NCI-H748 treated with DMSO at 0.1 percent for 48 hours (cell line): ENCODE results near the gene SCML2.
"Not testable (repeated sequence)": the region's sequence is repeated elsewhere in the genome, so short reads cannot be mapped to it uniquely, and the experiment has no call there.

Experiments used
- DNase-seq: peaks from one replicate; lab custom pipeline; 2025; lab: John Stamatoyannopoulos, UW

The SCML2 gene

DNA sequence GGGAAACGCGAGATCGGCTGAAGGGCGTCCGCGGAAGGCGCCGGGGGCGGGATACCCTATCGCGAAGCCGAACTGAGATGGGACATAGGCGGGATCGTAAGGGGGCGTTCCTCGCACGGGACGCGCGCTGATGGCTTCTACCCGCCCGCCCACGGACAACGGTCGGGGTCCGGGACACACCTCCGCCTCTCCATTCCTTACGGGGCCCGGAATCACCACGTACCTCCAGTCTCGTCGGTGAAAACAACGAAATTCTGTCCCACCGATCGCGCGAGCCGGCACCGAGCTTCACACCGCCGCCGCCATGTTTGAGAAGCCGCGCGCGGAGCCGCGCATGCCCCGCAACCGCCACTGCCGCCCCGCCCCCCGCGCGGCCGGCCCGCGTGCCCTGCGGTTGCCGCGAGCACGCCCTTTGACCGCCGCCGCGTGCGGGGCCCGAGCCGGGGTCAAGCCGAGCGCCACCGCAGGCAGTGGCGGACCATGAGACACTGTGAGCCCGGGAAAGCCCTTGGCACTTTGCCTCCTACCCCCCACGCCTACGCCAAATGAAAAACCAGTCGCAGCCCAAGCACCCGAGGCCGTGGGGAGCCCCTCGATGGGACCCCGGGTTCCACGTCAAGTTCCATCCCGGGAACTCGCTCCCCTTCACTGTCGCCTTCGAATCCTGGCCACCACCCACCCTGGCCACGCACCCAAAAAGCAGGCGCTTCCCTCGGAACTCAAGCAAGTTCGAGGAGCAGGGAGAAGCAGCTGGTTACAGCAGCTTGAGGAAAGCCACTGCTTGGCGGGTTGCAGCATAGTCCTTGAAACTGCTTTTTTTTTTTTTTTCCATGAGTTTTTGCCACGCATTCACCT lies at the start of gene SCML2:
SCML2 (minus strand) TSS at position 320 of the 855 bp plus-strand sequence. CDS start 20,617 bp downstream, outside the sequence.
- peak; percentile 11 for DNase-seq

DNA sequence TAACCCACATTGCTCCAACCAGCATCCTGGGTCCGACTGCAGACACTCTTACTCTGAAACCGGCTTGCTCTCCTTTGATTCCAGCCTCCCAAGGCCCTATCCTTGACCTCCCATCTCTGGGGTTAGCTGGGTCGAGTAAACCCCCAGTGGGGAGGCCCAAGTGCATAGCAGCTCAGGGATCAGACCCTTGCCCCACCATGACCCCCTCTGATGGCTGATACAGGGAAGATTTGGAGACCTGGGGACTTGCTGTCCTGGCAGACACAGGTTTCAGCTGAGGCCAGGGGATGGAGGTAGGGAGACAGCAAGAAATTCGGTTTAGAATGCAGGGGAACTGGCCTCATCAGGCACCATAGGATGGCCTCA lies 47.3 kb upstream of the SCML2 start:
- no peak for DNase-seq

DNA sequence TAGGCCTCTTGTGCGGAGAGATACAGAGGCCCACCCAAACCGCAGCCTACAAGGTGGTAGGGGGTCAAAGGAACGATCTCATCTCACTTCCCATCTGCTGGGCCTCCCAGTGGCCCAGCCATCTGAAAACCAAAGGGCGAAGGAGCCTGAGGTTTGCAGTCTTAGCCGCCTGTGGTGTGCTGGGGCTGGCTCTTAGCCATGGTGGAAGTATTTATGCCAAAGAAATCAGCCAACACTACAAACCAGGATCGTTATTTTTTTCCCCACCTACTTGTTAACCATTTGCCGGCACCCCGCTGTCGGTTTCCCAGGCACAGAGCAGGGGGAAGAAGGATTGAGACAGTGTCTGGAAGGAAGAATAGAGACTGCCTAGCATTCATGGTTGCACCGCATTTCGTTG lies 40.0 kb upstream of the SCML2 start:
- no peak for DNase-seq

DNA sequence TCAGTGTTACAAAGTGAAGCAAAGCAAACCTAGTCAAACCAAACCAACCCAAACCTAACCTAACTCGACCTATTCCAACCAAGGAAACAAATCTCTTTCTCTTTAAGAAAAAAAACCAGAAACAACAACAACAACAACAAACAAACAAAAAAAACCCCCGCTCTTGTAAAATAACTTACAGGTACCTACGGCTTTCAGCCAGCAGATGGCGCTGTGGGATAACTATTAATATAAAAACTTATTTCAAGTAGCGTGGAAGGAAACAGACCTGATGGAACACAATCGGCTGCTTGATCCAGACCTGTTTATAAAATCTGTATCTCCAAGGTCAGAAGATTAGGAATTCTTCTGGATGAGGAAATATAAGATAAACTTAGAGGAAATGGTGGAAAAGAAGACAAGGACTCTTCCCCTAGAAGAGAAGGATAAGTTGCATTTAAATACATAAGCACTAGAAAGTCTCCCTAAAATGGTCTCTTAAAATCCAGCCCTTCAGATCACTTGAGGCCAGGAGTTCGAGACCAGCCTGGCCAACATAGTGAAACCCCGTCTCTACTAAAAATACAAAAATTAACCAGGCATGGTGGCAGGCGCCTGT lies 36.6 kb upstream of the SCML2 start:
- DNase-seq, result peak; percentile 42

DNA sequence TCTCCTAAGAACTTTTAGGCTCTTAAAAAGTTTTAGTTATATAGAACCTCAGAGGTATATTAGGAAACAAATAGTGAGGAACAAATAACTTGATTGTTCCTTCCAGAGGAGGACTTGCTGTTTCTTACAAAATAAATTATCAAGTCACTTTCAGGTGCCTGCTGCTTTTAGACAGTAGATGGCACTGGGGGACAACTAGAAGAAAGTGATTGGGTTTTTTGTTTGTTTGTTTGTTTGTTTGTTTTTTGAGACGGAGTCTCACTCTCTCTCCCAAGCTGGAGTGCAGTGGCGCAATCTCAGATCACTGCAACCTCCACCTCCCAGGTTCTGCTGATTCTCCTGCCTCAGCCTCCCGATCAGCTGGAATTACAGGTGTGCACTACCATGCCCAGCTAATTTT lies 35.5 kb upstream of the SCML2 start:
- DNase-seq, result no peak

DNA sequence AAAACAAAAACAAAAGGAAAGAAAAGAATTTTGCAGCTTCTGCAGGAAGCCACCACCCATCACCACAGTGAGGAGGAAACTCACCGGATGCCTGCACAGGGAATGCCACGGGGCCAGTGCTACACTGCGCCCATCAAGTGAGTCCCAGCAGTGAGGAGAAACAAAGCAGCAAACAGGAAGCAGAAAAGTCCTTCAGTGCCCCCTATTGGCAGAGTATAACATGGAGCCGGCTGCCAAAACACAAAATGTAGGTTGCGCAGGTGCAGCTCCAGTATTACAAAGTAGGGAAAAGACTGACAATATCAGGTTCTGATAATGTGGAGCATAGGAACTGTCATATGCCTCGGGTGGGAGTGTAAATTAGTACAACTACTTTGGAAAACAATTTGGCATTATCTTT lies 23.3 kb upstream of the SCML2 start:
- DNase-seq, result peak; percentile 33

DNA sequence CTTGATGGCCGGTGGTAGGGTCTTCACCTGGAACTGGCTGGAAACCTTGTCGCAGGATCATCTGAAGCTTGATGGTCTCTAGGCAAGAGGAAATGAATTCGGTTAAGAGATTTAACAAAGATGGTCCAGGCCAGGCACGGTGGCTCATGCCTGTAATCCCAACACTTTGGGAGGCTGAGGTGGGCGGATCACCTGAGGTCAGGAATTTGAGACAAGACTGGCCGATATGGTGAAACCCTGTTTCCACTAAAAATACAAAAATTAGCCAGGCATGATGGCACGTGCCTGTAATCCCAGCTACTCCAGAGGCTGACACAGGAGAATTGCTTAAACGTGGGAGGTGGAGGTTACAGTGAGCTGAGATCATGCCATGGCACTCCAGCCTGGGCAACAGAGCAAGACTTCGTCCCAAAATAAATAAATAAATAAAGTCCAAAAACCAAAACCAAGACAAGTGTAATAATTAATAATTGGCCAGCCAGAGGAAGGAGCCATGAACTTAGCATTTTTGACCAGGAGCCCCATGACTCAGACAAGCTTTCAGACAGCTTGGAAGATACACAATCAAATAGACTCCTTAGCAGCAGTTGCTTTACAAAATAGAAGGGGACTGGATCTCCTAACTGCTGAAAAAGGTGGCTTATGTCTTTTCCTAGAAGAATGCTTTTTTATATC lies 20.8 kb upstream of the SCML2 start:
- DNase-seq, result not testable (repeated sequence)

DNA sequence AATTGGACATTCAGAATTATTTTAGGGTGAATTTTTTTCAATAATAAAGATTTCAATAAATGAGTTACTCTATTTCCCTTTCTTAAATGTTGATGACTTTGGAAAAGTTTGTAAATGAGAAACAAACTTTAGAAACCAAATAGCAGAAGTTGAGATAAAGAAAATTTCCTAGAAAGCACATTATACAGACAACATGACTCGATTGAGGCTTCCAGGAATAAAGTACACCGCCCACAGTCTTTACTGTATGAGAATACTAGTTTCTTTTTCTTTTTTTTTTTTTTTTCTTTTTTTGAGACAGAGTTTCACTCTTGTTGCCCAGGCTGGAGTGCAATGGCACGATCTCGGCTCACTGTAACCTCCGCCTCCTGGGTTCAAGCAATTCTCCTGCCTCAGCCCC lies 14.6 kb upstream of the SCML2 start:
- DNase-seq, result not testable (repeated sequence)

DNA sequence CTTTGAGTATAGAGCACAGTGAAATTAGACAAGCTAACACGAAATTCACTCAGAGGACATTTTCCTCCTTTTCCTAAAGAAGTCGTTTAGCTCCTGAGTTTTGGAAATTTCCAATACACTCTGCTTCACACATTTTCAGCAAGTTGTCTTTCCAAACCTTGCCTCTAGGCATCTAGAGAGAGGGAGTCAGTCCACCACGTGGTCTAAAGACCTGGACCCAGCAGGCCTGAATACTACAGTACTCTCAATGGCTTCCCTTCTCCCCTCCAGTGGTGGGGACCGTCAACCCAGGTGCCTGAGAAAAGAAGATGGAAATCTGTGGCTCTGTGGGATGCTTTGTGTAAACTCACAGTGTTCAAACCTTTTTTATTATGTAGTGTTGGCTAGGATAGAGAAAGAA lies 13.9 kb upstream of the SCML2 start:
- DNase-seq, result no peak

DNA sequence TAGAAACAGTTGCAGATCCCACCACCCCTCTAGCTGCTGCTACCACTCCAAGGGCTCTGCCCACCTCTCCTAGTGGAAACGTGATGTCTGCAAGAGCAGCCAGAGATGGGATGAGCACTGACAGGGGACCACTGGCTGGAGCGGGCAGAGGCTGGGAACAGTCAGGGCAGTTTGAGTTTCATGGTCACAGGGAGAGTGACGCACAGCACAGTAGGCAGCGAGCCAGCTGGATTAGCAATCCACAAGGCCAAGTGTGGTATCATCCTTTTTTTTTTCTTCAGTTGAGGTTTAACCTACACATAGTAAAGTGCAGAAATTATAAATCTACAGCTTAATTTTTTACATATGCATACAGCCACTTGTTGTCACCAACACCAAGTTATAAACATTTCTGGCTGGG lies 6.4 kb upstream of the SCML2 start:
- no peak for DNase-seq

DNA sequence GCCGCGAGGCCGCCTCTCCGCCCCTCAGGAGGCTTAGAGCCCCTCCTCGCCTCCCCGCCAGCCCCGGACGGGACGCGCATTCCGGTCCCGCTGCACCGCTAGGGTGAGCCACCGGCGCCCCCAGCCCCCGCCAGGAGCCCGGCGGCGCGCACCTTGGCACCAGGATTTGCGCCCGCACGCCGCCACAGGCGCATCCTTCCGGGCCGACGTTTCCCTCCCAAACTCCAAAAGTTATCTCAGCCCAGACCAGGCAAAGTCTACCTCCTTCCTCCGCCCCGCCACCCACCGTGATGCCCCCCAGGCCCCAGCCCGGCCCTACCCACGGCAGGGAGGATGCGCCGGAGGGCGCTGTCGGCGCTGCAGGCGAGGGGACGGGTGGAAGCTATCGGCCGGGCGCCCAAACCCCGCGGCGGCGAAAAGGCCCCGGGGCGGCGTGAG lies 538 bp downstream of the SCML2 start:
- no peak for DNase-seq

DNA sequence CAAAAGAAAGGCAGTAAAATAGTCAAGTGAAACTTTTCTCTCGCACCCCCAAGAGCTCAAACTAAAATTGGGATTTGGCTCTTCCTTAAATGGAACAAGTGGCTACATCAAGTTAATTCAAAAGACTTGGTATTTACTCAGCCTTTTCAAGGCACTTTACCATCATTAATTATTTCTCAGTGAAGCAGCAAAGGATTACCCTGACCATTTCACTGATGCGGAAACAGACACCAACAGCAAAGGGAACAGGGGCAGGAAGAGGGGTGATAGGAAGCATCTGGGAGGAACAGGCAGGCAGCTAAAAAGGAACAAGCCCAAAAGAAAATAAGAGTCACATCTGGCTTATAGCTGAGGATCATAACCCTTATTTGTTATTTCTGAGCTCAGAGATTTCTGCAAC lies 2.7 kb downstream of the SCML2 start:
- DNase-seq, result no peak

DNA sequence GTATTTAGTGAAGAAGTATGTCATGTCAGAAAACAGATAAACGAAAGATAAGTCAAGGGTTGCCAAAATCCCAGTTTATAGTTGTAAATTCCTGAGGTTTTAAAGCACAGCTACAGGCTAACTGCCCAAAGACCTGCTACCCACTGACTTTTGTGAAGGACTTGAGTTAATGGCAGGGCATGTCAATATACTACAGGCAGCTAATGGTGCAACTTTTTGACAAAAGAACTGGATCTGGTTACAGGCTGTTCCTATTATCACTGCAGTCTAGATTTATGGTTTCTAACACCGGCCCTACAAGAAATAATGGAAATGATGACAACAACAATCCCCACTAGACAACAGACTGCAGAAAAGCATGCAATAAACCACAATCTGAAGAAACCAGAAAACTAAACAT lies 6.4 kb downstream of the SCML2 start:
- DNase-seq, result peak; percentile 62

DNA sequence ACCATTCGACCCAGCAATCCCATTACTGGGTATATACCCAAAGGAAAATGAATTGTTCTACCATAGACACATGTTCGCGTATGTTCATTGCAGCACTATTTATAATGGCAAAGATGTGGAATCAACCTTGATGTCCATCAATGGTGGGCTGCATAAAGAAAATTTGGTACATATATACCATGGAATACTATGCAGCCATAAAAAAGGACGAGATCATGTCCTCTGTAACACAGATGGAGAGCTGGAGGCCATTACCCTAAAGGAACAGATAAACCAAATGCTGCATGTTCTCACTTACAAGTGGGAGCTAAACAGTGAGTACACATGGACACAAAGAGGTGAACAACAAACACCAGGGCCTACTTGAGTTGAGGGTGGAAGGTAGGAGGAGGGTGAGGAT lies 45.1 kb downstream of the SCML2 start:
- DNase-seq, result no peak

DNA sequence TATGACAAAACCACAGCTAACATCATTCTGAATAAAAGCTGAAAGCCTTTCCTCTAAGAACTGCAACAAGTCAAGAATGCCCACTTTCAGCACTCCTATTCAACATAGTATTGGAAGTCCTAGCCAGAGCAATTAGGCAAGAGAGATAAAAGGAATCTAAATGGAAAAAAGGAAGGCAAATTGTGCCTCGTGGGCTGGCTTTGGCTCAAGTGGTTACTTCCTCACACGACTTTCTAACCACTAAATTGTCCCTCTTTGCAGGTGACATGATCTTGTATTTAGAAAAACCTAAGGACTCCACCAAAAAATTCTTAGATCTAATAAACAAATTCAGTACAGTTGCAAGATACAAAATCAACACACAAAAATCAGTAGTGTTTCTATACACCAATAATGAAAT lies 57.2 kb downstream of the SCML2 start:
- DNase-seq, result no peak

DNA sequence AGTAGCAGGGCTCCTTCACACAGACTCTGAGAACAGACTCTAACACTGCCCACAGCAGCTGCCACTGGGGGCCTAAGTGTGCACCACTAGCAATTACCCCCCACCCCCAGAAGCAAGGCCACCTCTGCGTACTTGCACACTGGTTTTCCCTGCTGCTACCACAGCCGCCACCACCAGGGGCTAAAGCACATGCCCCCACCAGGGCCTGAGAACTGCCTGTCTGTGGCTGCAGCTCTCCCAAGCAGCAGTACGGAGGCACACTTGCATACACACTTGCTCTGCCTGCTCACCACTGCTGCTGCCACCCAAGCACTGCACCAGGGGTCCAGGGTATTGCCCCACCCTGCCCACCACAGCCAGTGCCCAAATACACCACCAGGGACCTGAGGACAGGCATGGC lies 59.6 kb downstream of the SCML2 start:
- DNase-seq, result no peak

DNA sequence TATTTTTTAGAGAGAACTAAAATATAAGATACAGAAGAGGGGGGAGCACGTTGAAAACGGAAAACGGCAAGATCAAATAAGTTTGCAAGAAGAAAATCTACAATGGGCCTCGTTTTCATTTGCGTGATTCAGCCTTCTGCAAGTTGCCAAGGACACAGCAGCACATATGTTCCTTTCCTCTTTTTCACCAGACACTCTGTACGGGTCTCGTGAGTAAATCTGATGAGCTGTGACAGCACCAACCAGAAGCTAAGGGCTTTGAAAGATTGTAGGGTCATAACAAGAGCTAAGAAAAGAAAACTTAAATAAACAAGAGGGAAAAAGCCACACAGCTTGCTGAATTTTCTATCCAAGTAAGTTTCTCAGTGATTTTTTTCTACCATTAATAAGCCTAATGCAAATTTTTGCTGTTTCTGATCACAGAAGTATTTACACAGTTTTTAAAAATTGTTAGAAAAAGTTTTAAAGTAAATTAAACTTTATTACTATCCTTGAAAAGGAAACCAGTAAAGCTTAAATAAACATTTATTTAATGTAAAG lies 63.4 kb downstream of the SCML2 start:
- DNase-seq, result no peak

DNA sequence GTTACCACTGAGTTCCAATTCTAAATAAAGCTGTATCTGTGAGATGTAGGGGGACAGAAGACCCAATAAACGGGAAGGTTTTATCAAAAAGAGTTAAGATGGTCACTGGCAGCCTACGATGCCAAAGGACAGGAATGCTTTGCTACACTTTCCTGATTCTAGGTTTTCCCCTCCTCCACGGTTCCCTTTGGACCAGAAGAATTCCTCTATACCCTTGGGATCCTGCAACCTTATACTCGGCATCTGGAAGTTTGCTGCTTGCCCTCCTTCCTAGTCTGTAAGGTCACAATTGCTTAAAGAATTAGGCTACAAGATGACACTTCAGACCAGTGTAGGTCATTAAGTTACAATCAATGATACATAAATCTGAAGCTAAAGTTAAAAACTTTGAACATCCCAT lies 64.3 kb downstream of the SCML2 start:
- DNase-seq, result no peak

DNA sequence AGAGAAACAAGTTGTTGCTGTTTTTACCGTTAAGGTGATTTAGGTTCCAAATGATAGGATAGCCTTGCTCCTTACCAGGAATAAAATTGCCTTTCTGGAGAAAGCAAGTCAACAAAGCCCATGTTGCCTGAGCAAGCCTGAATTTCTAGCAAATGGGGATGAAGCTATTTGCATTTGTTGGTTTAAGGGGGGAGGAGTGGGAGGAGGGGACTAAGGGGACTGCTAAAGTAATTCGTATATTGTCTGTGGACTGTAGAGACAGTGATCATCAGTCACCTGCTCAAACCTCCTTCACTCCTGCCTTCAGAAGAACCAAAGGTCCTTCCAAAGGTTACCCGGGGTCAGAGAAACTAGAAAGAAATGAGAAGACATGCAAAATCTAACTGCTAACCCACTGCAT lies 65.8 kb downstream of the SCML2 start:
- DNase-seq, result no peak

DNA sequence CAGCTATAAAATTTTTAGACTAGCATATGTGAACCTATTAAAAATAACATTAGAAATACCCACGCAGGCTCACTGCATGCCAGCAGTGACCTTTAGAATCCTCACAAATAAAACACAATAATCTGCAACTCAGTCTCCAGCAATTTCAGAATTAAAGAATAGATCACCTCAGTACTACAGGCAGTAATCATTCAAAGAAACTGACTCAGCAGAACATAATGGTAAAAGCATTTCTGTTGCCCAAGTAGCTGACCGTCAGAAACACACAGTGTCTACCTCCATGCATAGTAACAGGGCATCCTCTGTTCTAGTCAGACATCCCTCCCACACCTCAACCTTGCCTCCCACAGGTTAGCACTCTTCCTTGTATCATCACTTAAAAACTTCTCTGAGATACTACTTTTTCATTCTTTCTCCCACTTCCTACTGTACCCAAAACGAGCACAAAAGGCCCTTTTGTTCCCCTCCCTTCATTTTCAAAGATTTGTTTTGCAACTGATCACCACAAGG lies 68.1 kb downstream of the SCML2 start:
- DNase-seq, result no peak

DNA sequence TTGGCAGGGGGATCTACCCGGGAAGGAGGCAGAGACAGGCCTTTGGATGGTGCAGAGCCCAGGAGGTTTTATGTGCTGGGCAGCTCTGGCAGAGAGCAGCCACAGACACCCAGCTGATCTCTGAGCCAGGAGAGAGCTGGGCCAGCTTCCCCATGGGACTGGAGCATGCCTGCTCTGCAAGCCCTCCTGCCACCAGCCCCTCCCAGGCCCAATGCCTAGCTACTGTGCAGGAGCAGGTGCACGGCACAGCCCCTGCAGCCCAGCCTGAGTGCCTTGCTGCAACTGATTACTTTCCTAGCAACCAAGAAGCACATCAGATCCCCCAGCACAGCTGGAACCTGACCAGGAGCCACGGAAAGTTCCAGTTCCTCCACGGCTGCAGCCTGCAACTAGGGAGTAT lies 76.0 kb downstream of the SCML2 start:
- DNase-seq, result no peak

DNA sequence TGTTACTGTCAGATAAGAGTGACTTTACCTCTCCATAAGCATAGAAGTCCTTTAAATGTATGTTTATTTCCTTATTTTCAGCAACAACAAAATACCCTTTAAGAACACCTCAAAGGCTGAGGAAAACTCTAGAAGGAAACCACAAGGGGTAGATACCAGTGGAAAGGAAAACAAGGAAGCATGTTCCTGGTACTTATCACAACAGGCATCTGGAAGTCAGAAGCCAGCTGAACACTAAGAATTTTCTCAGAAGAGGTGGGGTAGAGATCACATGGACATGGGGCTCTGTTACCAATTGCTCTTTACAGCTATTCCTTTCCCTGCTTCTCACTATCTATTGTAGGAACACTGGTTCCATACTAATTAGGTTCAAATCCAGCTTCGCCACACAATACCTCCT lies 82.3 kb downstream of the SCML2 start:
- DNase-seq, result no peak

DNA sequence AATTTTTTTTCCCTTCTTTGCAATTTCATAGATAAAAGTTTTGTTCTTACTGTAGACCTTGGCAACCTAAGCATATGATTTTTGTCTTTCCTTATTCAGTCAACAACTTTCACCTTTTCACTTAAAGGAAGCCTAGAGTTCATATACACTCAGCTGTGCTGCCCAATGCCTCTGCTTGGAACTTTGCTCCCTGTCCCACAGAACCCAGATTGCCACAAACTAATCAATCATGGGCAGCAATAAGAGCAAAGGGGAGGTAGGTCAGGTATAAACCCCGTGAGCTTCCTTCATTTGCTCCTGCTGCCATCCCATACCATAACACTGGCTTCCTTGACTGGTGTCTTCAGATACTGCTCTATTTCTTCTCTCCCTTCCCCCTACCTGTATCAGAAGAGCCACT lies 82.8 kb downstream of the SCML2 start:
- no peak for DNase-seq
